K562 (cell line): ENCODE measurements around the gene LLGL1. TPM values are rescaled to one million over a fixed set of nuclear protein-coding genes. Genes with fewer than 3 reads are reported as not detected.

Experiments used
- BRD9 ChIP-seq: fragments of 450-650 bp; IDR thresholded peaks from 2 replicates; pipeline ENCODE4 v1.6.1; 2018; ENCODE audit warnings: low read depth; ENCODE audit not compliant: partially characterized antibody
- CBX5 ChIP-seq: IDR thresholded peaks from 2 replicates; pipeline ENCODE4 v1.6.1; 2014; ENCODE audit warnings: low read depth, borderline replicate concordance
- DPF2 ChIP-seq: fragments of 450-650 bp; IDR thresholded peaks from 2 replicates; pipeline ENCODE4 v1.6.1; 2016
- FOS ChIP-seq: IDR thresholded peaks from 3 replicates; pipeline ENCODE4 v1.6.1; 2011; ENCODE audit not compliant: insufficient read length; ENCODE audit errors: extremely low read depth
- HDAC3 ChIP-seq: fragments of 450-650 bp; IDR thresholded peaks from 2 replicates; pipeline ENCODE4 v1.6.1; 2018; ENCODE audit warnings: borderline replicate concordance, mild to moderate bottlenecking, moderate library complexity; ENCODE audit not compliant: partially characterized antibody
- IFI16 ChIP-seq: fragments of 250-450 bp; sonication (Bioruptor Pico); IDR thresholded peaks from 2 replicates; pipeline ENCODE4 v2.1.2; 2022; ENCODE audit warnings: mild to moderate bottlenecking, inconsistent platforms
- MBD2 ChIP-seq: sonication (generic); IDR thresholded peaks from 2 replicates; pipeline ENCODE4 v1.6.1; 2016; ENCODE audit warnings: low read depth, borderline replicate concordance
- MCM5 ChIP-seq: fragments of 450-650 bp; IDR thresholded peaks from 2 replicates; pipeline ENCODE4 v1.6.1; 2016; ENCODE audit warnings: low read depth
- MEF2D ChIP-seq: conservative IDR thresholded peaks from 2 replicates; pipeline ENCODE4 v1.6.1; 2016; ENCODE audit warnings: low read depth, missing genetic modification characterization, missing compliant biosample characterization
- MEIS2 ChIP-seq: fragments of 450-650 bp; IDR thresholded peaks from 2 replicates; pipeline ENCODE4 v1.6.1; 2014; ENCODE audit warnings: mild to moderate bottlenecking; ENCODE audit not compliant: partially characterized antibody
- MYNN ChIP-seq, 2 experiments: sonication (generic); formaldehyde crosslinking in 1 of 2; IDR thresholded peaks; 2 replicates each; pipeline versions ENCODE4 v1.5.0 to v1.6.1; 2016 to 2020; ENCODE audit warnings: antibody characterized with exemption in 1 of 2, missing genetic modification reagents in 1 of 2
- NCOA6 ChIP-seq: fragments of 450-650 bp; IDR thresholded peaks from 2 replicates; pipeline ENCODE4 v1.6.1; 2017; ENCODE audit warnings: mild to moderate bottlenecking
- PCBP1 ChIP-seq: fragments of 200-400 bp; formaldehyde crosslinking; IDR thresholded peaks from 2 replicates; pipeline ENCODE4 v1.6.1; 2018; ENCODE audit warnings: mild to moderate bottlenecking, low read depth, low read length; ENCODE audit not compliant: poor library complexity, severe bottlenecking
- PHF21A ChIP-seq: fragments of 450-650 bp; IDR thresholded peaks from 2 replicates; pipeline ENCODE4 v1.6.1; 2017; ENCODE audit warnings: low read depth, borderline replicate concordance
- RFX1 ChIP-seq: fragments of 450-650 bp; IDR thresholded peaks from 2 replicates; pipeline ENCODE4 v1.6.1; 2016; ENCODE audit warnings: mild to moderate bottlenecking, moderate library complexity
- SMAD4 ChIP-seq: fragments of 250-450 bp; sonication (Bioruptor Pico); conservative IDR thresholded peaks from 2 replicates; pipeline ENCODE4 v1.8.0; 2021; ENCODE audit warnings: inconsistent platforms, mild to moderate bottlenecking, moderate library complexity
- TAF1 ChIP-seq: IDR thresholded peaks from 2 replicates; pipeline ENCODE4 v1.6.1; 2011; ENCODE audit warnings: mild to moderate bottlenecking, low read length, moderate library complexity; ENCODE audit not compliant: insufficient read depth, control insufficient read depth, severe bottlenecking; ENCODE audit errors: extremely low read depth
- ZBTB2 ChIP-seq: fragments of 450-650 bp; IDR thresholded peaks from 2 replicates; pipeline ENCODE4 v1.6.1; 2016; ENCODE audit warnings: antibody characterized with exemption
- ZNF263 ChIP-seq: sonication (generic); formaldehyde crosslinking; IDR thresholded peaks from 2 replicates; pipeline ENCODE4 v1.8.0; 2022; ENCODE audit warnings: mild to moderate bottlenecking, missing genetic modification reagents, borderline replicate concordance
- ZNF695 ChIP-seq: fragments of 450-650 bp; formaldehyde crosslinking; IDR thresholded peaks from 2 replicates; pipeline ENCODE4 v1.4.0; 2020; ENCODE audit warnings: mild to moderate bottlenecking, moderate library complexity
- ZSCAN29 ChIP-seq: fragments of 450-650 bp; IDR thresholded peaks from 2 replicates; pipeline ENCODE4 v1.6.1; 2017
- polyA plus RNA-seq, 8 experiments: library from polyadenylated mRNA; depleted of rRNA in 4 of 8; stranded (reverse) in 5 of 8; unstranded in 3 of 8; fragments of >200 nt; fragmentation: Nextera tagmentation in 2 of 8; fragmentation: Illumina TruSeq in 1 of 8; extraction: Ambion mirVana in 2 of 8; extraction: Trizol in 1 of 8; gene quantifications; 2 replicates each; pipeline versions ENCODE4 v1.2.1 to v1.2.3, GENCODE V29; 2011 to 2014; ENCODE audit warnings: inconsistent platforms in 1 of 8, missing spikeins in 1 of 8
- total RNA-seq, 7 experiments: library from RNA; depleted of rRNA in 6 of 7; stranded (reverse); fragments of >200 nt in 6 of 7; fragmentation: Illumina TruSeq in 2 of 7; extraction: Trizol in 2 of 7; gene quantifications; 2 replicates each; pipeline versions ENCODE4 v1.2.1 to v1.2.3, GENCODE V29; 2011 to 2021; ENCODE audit warnings: low replicate concordance in 1 of 7
- TF ChIP-seq, protein P1 (sequence below): fragments of 250-450 bp; sonication (Bioruptor Pico); IDR thresholded peaks from 2 replicates; pipeline ENCODE4 v1.4.0; 2020; ENCODE audit warnings: borderline replicate concordance
- TF ChIP-seq, protein P2 (sequence below): fragments of 200-400 bp; formaldehyde crosslinking; IDR thresholded peaks from 2 replicates; pipeline ENCODE4 v1.6.1; 2017; ENCODE audit warnings: mild to moderate bottlenecking, low read depth, low read length, moderate library complexity

The LLGL1 gene
- total and polyA plus RNA-seq, 9 of the 15 experiments (the other 6 are each of a cell fraction or from before 2014, with no cell fraction given) = 0.11 to 12.9 (median 5.3) TPM; not detected in 1

DNA sequence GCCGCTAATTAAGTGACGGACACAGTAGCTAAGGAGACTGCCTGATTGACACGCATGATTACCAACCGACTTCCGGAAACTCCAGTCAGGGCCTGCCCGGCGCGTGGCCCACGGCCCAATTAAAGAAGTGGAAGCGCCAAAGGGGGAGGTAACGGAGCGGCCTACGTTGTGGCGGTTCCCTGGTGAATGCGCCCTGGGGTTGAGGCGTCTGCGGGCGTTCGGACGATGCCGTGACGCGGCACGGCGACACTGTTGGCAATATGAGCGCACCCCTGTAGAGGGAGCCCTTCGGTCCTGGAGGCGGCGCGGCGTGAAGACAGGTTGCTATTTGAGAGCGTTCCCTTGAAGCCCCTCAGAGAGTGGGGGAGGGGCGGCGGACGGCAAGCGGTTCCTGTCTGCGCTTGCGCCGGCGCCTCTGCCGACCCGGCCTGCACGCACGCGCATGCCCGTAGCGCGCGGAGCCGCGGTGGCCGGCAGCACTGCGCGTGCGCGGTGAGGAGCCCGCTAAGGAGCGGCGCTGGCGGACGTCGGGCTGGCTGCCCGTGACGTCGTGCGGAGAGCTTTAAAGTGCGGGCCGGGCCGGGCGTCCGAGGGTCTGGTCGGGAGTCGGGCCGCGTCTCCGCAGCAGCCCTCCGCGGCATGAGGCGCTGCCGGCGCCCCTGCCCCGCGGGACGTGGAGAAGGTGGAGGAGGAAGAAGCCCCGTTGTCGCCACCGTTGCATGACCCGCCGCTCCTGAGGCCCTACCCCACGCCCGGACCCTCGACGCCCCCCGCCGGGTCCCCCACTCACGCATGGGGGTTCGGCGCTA lies 41.9 kb upstream of the LLGL1 start, which contains the start of gene ALKBH5 (continued):
- TF ChIP-seq ZBTB2 (peak; percentile 88), TAF1 (peak; percentile 14), RFX1 (peak; percentile 97), SMAD4 (0 out of 2 replicates have a peak, but pooled peaks have one; percentile 41), PHF21A (peak; percentile 51; the same call in 1 of the 2 replicates), MYNN (IDR thresholded peaks at IDR 0.05) (no peak), MYNN (CRISPR knock-in tag; IDR thresholded peaks at IDR 0.05) (no peak), DPF2 (no peak), ZSCAN29 (no peak), MEF2D (tag) (no peak), HDAC3 (no peak), PCBP1 (peak; percentile 78), ZNF263 (peak; percentile 33; the same call in 1 of the 2 replicates), CBX5 (no peak), FOS (peak; percentile 85), MBD2 (peak; percentile 84), MEIS2 (peak; percentile 98), MCM5 (no peak), ZNF695 (CRISPR knock-in tag) (no peak), BRD9 (no peak), IFI16 (CRISPR knock-in tag) (no peak), NCOA6 (no peak)
- TF ChIP-seq, protein P1, sequence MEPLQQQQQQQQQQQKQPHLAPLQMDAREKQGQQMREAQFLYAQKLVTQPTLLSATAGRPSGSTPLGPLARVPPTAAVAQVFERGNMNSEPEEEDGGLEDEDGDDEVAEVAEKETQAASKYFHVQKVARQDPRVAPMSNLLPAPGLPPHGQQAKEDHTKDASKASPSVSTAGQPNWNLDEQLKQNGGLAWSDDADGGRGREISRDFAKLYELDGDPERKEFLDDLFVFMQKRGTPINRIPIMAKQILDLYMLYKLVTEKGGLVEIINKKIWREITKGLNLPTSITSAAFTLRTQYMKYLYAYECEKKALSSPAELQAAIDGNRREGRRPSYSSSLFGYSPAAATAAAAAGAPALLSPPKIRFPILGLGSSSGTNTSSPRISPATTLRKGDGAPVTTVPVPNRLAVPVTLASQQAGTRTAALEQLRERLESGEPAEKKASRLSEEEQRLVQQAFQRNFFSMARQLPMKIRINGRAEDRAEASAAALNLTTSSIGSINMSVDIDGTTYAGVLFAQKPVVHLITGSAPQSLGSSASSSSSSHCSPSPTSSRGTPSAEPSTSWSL = no peak
- TF ChIP-seq, protein P2, sequence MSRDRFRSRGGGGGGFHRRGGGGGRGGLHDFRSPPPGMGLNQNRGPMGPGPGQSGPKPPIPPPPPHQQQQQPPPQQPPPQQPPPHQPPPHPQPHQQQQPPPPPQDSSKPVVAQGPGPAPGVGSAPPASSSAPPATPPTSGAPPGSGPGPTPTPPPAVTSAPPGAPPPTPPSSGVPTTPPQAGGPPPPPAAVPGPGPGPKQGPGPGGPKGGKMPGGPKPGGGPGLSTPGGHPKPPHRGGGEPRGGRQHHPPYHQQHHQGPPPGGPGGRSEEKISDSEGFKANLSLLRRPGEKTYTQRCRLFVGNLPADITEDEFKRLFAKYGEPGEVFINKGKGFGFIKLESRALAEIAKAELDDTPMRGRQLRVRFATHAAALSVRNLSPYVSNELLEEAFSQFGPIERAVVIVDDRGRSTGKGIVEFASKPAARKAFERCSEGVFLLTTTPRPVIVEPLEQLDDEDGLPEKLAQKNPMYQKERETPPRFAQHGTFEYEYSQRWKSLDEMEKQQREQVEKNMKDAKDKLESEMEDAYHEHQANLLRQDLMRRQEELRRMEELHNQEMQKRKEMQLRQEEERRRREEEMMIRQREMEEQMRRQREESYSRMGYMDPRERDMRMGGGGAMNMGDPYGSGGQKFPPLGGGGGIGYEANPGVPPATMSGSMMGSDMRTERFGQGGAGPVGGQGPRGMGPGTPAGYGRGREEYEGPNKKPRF = no peak
